Tibial artery (tissue), 4 donors: ENCODE results near the gene CHD2.

Experiments
- DNase-seq, 2 donors: peaks; one replicate each; pipeline ENCODE4 v3.0.0-alpha.2; 2019
- H3K27ac ChIP-seq, 2 donors: fragments of 200-600 bp; sonication (generic) in 1 of 2; 1 replicate in 1 of 2; 2 replicates in 1 of 2; pipeline ENCODE4 v1.5.1; 2018 to 2019; ENCODE audit warnings: mild to moderate bottlenecking in 1 of 2
- H3K27me3 ChIP-seq, 2 donors: fragments of 200-600 bp; sonication (generic) in 1 of 2; one replicate each; pipeline versions ENCODE4 v1.5.1 to v1.6.0; 2016 to 2019
- H3K36me3 ChIP-seq, 3 donors: fragments of 200-600 bp; sonication (generic) in 2 of 3; one replicate each; pipeline ENCODE4 v1.5.1; 2016 to 2019; ENCODE audit warnings: mild to moderate bottlenecking in 2 of 3
- H3K4me1 ChIP-seq, 4 donors: fragments of 200-600 bp; sonication (generic) in 2 of 4; 1 replicate in 3 of 4; 2 replicates in 1 of 4; pipeline ENCODE4 v1.5.1; 2016 to 2019
- H3K4me3 ChIP-seq, 2 donors: fragments of 200-600 bp; sonication (generic) in 1 of 2; 1 replicate in 1 of 2; 2 replicates in 1 of 2; pipeline ENCODE4 v1.5.1; 2018 to 2019; ENCODE audit warnings: mild to moderate bottlenecking in 2 of 2
- H3K9me3 ChIP-seq, 3 donors: fragments of 200-600 bp; sonication (generic) in 1 of 3; one replicate each; pipeline ENCODE4 v1.5.1; 2016 to 2019
- CTCF ChIP-seq, 2 experiments: fragments of 200-600 bp in 1 of 2; fragments of 450-650 bp in 1 of 2; IDR thresholded peaks; one replicate each; pipeline ENCODE4 v1.5.1; 2017 to 2019; ENCODE audit warnings: antibody characterized with exemption in 2 of 2, mild to moderate bottlenecking in 1 of 2, moderate library complexity in 1 of 2
- intact Hi-C: fragments of 100-400 bp; cut with DNase I; formaldehyde crosslinking; loops from one replicate; pipeline ENCODE4 v1.15.0; 2023; ENCODE audit warnings: low total_unique reads

Gene CHD2

GRCh38 chr15:92951800-92952457 is 51.8 kb downstream of the CHD2 start:
- Histone ChIP-seq H3K9me3 (peaks cover 0 to 23% (median 16%) of the 10 kb centered on the region in 3 donors), H3K36me3 (peaks cover 75 to 94% (median 88%) of the 10 kb centered on the region in 3 donors), H3K27me3 (no peaks in the 10 kb centered on the region), H3K4me1 (peaks cover 0 to 31% (median 5%) of the 10 kb centered on the region in 4 donors), H3K27ac (peak overlapping the region; percentile 38 to 44), H3K4me3 (no peak overlapping the region)
- intact Hi-C loops: no loop called here
- no peak for TF ChIP-seq CTCF (IDR thresholded peaks at IDR 0.05)
- no peak for DNase-seq

GRCh38 chr15:92952458-92952850 is 52.3 kb downstream of the CHD2 start:
- Histone ChIP-seq H3K4me1 (peaks cover 0 to 31% (median 5%) of the 10 kb centered on the region in 4 donors), H3K27ac (peak overlapping the region in 1 of 2 donors; percentile 38), H3K9me3 (peaks cover 0 to 23% (median 16%) of the 10 kb centered on the region in 3 donors), H3K27me3 (no peaks in the 10 kb centered on the region), H3K36me3 (peaks cover 75 to 94% (median 86%) of the 10 kb centered on the region in 3 donors), H3K4me3 (no peak overlapping the region)
- no peak for TF ChIP-seq CTCF (IDR thresholded peaks at IDR 0.05)
- no peak for DNase-seq
- intact Hi-C loops: no loop called here

- peaks cover 63 to 93% (median 82%) of the 10 kb centered on the region in 3 donors for H3K36me3 ChIP-seq
- DNase-seq: no peak
Measured at GRCh38 chr15:92953566-92953965, 53.4 kb downstream of the CHD2 start.

GRCh38 chr15:92954002-92954401 is 53.9 kb downstream of the CHD2 start:
- H3K27me3 ChIP-seq: no peaks in the 10 kb centered on the region
- peaks cover 0 to 46% (median 7%) of the 10 kb centered on the region in 4 donors for H3K4me1 ChIP-seq
- no peak for DNase-seq
- TF ChIP-seq CTCF (IDR thresholded peaks at IDR 0.05): no peak
- intact Hi-C loops: no loop called here
- H3K9me3 ChIP-seq: peaks cover 0 to 15% (median 9%) of the 10 kb centered on the region in 3 donors
- no peak overlapping the region for H3K4me3 ChIP-seq
- H3K36me3 ChIP-seq: peaks cover 59 to 89% (median 80%) of the 10 kb centered on the region in 3 donors
- H3K27ac ChIP-seq: peak overlapping the region in 1 of 2 donors; percentile 11

More at GRCh38 chr15:92953566-92953965, 53.4 kb downstream of the CHD2 start:
- H3K4me3 ChIP-seq: no peak overlapping the region
- no peak for TF ChIP-seq CTCF (IDR thresholded peaks at IDR 0.05)
- H3K27me3 ChIP-seq: no peaks in the 10 kb centered on the region
- peaks cover 0 to 19% (median 13%) of the 10 kb centered on the region in 3 donors for H3K9me3 ChIP-seq
- no peak overlapping the region for H3K27ac ChIP-seq
- intact Hi-C loops: no loop called here
- peaks cover 0 to 41% (median 5%) of the 10 kb centered on the region in 4 donors for H3K4me1 ChIP-seq

GRCh38 chr15:92954578-92954977 is 54.5 kb downstream of the CHD2 start:
- DNase-seq: no peak
- H3K4me1 ChIP-seq: peaks cover 0 to 50% (median 7%) of the 10 kb centered on the region in 4 donors
- H3K27ac ChIP-seq: no peak overlapping the region
- H3K9me3 ChIP-seq: peaks cover 0 to 9% (median 3%) of the 10 kb centered on the region in 3 donors
- peaks cover 58 to 86% (median 79%) of the 10 kb centered on the region in 3 donors for H3K36me3 ChIP-seq
- TF ChIP-seq CTCF (IDR thresholded peaks at IDR 0.05): no peak
- H3K27me3 ChIP-seq: no peaks in the 10 kb centered on the region
- H3K4me3 ChIP-seq: no peak overlapping the region
- intact Hi-C loops: no loop called here
